DMS53 treated with DMSO at 0.1 percent for 48 hours (cell line): Measurements from ENCODE around the gene PDSS1.

ENCODE experiments used
- DNase-seq: peaks from one replicate; lab custom pipeline; 2025; ENCODE audit not compliant: unreplicated experiment; lab: John Stamatoyannopoulos, UW

The PDSS1 gene

DNA sequence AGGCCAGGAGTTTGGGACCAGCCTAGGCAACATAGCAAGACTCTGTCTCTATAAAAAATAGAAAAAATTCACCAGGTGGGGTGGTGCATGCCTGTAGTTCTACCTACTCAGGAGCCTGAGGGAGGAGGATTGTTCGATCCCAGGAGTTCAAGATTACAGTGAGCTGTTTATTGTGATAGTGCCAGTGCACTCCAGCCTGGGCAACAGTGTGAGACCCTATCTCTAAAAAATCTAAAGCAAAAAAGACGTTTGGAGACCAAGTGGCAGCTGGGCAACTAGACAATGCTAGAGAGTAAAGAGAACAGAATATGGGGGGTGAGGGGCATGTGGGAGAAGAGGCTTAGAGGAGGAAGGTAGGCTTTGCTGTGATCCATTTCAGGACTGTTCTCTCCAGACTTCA is 1.4 kb downstream of the PDSS1 start:
- DNase-seq: no peak

DNA sequence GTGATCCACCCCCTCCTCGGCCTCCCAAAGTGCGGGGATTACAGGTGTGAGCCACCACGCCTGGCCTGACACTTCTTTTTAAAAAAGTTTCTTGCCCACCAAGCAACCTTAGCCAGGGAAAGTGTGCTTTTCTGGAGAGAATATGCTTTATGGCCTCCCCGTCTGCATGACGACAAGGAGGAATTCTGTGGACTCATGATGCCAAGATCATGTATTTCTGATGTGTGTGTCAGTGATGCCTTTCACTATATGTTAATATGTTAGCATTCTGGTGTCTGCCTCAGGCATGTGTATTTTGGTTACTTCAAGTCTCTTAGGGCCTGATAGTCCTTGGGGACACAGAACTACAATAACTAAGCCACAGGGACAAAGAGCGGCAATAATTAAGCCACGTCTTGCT is 2.1 kb downstream of the PDSS1 start:
- DNase-seq: no peak

DNA sequence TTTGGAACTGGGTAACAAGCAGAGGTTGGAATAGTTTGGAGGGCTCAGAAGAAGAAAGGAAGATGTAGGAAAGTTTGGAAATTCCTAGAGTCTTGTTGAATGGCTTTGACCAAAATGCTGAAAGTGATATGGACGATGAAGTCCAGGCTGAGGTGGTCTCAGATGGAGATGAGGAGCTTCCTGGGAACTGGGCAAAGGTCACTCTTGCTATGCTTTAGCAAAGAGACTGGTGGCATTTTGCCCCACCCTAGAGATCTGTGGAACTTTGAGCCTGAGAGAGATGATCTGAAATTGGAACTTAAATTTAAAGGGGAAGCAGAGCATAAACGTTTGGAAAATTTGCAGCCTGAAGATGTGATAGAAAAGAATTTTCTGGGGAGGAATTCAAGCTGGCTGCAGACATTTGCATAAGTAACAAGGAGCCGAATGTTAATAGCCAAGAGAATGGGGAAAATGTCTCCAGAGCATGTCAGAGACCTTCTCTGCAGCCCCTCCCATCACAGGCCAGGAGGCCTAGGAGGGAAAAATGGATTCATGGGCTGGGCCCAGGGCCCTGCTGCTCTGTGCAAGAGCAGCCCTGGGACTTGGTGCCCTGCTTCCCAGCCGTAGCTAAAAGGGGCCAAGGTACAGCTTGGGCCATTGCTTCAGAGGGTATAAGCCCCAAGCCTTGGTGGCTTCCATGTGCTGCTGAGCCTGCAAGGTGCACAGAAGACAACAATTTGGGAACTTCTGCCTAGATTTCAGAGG is 3.6 kb downstream of the PDSS1 start:
- no peak for DNase-seq

DNA sequence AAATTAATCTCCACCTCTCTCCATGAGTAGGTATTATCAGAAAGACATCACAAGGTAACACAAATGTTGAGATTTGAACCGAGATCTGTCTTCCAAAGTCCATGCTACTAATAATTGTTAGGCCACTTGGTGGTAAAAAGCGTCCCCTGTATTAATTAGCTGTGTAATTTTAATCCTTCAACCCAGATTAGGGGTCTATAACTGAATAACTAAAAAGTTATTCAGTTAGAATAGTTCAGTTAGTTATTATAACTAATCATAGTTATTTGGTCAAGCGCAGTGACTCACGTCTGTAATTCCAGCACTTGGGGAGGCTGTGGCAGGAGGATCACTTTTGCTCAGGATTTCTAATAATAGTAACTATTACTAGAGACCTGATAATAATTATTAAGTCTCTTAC is 5.6 kb downstream of the PDSS1 start:
- DNase-seq: no peak

DNA sequence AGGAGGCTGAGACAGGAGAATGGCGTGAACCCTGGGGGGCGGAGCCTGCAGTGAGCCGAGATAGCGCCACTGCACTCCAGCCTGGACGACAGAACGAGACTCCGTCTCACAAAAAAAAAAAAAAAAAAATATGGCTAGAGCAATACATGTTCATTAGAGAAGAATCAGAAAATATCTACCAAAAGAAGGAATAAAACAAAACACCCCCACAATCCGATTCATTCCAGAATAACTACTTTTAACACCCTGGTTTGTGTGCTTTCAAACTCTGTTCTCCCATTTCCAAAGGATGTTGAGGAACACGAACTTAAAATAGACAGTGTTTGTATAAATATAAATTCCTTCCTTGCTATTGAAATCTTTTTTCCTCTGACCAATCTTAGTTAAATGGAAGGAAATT is 6.5 kb downstream of the PDSS1 start:
- no peak for DNase-seq

DNA sequence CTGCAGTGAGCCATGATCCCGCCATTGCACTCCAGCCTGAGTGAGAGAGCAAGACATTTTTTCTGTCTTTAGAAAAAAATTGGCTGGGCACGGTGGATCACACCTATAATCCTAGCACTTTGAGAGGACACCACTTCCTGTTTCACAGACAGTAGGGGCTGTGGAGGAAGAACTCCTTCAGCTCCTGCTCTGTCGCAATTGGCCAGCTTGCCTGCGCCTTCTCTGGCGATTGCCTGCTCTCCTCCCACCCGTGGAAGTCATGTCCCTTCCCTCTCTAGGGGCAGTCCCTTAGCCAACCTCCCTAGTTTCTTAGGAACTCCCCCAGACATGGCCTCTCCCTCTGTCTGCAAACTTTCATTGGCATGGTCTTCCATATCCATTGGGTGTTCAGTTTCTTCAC is 8.7 kb downstream of the PDSS1 start:
- DNase-seq: no peak

GRCh38 chr10:26706936-26707335 is 9.4 kb downstream of the PDSS1 start:
- no peak for DNase-seq

GRCh38 chr10:26711324-26711723 is 13.8 kb downstream of the PDSS1 start:
- DNase-seq: no peak

DNA sequence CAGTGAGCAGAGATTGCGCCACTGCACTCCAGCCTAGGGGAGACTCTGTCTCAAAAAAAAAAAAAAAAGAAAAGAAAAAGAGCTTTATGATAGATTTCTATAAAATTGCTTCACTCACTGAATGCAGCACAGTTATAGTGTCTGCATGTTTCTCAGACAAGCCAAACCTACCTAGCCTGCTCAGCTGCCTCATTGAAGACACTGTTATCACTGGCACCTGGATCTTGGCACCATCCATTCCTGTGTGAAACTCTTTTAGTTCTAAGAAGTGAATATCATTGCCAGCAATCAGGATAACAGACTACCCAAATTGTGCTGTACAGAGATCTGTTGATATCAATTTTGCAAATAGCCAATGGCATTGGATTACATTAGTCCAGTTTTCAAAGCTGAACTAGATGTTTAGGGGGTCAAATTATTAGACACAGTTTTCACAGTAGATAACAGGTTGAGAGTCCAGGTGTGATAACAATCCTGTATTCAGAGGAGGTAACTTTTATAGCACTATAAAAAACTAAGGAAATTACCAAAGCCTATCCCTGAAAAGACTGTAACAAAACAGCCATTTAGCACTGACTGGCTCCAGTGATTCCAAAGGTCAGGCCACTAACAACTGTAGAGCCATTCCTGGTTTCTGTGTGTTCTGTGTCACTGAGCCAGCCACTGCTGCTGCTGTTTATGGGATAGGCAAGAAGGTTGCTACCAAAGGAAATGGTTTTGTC is 17.1 kb downstream of the PDSS1 start:
- no peak for DNase-seq

DNA sequence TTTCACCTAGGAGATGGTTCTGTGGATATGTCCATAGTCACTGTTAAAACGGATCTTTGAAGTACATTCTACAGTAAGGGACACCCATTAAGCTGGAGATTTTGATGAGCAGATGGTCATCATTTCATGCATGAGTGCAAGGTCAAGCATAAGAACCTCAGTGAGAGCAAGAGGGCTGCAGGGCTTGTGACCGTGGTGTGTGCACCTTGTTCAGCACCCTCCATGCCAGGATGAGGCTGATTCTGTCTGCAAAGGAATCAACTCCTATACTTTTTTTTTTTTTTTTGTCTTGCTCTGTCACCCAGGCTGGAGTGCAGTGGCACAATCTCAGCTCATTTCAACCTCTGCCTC is 17.6 kb downstream of the PDSS1 start:
- no peak for DNase-seq

GRCh38 chr10:26717476-26717875 is 20.0 kb downstream of the PDSS1 start:
- no peak for DNase-seq

GRCh38 chr10:26721561-26721960 is 24.1 kb downstream of the PDSS1 start:
- no peak for DNase-seq

DNA sequence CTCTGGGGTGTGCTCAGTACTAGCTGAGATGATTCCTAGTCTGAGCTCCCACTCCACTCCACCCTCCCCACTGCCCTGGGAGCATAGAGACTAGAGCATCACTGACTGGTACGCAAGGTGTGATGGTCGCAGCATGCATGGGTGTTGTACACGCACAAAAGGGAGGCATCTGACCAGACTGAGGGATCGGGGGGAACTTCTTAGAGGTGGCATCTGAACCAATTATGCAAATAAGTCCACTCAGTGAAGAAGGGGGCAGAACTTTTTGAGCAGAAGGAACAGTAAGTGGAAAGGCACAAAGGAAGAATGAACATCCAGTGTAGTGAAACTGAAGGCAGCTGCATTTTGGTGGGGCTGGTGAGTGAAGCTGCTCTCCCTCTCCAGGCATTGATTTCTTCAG is 25.5 kb downstream of the PDSS1 start:
- DNase-seq: no peak

DNA sequence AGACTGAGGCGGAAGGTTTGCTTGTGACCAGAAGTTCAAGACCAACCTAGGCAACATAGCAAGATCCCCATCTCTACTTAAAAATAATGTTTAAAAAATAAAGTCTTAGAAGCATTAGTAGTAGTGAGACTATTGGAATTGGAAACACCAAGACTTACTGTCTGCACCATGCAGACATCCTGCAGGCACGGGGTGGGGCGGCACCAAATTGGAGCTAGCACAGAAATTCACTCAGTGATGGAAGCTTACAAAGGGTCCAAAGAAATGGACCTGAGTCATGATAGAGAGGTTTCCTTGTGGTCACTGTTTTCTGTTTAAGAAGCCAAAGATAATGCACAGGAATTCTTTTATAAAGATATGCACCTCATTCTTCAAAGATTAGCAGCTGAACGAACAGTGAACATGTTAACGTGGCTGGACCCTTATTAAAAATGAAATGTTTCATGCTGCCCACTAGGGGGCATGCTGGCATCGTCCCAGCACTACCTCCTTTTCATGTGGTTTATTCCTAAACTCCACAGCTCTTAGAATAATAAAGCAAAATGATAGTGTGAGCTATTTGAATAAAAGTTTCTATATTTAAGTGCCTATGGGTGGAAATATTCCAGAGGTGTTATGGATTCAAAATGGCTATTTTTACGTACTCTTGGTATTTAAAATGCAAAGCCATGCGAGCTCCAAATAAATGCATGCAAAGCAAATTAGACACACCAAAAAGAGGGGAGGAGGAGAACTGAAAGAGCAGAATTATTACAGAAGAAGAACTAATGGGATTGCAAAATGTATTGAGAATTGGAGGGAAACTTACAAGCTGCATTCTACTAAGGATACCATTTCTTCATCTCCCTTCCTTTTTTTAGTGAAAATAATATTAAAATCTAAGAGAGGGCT is 28.6 kb downstream of the PDSS1 start:
- peak; percentile 48 for DNase-seq

- DNase-seq: no peak
These were observed 29.5 kb downstream of the PDSS1 start for GRCh38 chr10:26727005-26727404.

DNA sequence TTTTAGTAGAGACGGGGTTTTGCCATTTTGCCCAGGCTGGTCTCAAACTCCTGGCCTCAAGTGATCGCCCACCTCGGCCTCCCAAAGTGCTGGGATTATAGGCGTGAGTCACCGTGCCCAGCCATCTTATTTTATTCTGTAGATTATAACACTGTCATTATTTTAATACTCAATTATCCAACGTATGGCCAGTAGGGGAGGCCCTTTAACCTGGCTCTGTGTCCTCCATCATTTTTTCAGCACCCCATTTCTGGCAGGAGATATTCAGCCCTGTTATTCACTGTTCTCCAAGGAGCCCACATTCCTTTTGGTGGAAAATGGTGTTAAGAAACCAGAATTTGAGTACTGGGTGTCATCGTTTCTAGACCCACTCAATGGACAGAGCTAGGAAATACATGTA is 31.5 kb downstream of the PDSS1 start:
- DNase-seq: no peak

DNA sequence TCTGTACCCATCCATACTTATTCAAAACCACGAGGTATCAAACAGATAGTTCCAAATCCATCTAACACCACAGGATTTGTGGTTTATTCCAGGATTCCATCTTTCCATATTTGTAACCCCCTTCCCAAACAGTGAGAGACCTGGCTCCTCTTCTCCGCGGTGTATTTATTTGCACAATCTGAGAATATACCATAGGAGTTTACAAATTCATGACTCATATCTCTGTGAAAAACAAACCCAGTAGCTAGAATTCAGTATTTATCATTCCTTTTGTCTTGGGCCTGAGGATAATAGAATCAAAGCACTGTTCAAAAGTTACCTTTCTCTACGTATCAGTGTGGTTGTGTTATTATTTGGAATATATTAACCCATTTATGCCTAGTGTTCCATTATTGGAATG is 31.9 kb downstream of the PDSS1 start:
- DNase-seq: no peak

GRCh38 chr10:26730552-26730951 is 33.1 kb downstream of the PDSS1 start:
- DNase-seq: no peak

GRCh38 chr10:26733750-26734568 is 36.5 kb downstream of the PDSS1 start:
- peak; percentile 77 for DNase-seq

GRCh38 chr10:26735435-26735834 is 37.9 kb downstream of the PDSS1 start:
- no peak for DNase-seq

- no peak for DNase-seq
These were observed 40.2 kb downstream of the PDSS1 start for GRCh38 chr10:26737730-26738129.
